K562 (cell line): ENCODE results near the gene TTC39A. TPM values are rescaled to one million over a fixed set of nuclear protein-coding genes. Genes with fewer than 3 reads are reported as not detected.

Experiments
- ATAC-seq: fragments of 200-7000 bp; cut with Tn5 transposase; 3 replicates; pipeline ENCODE4 v1.9.1; 2020; ENCODE audit warnings: moderate library complexity
- BruUV-seq: library from RNA; stranded (reverse); fragments of 400-500 nt; replicated peaks from 2 replicates; lab custom pipeline; 2021; lab: Mats Ljungman, UMichigan
- CTCF ChIA-PET: fragments of 300-600 bp; formaldehyde crosslinking; extraction: SDS; loops from one replicate; lab custom pipeline; 2021; ENCODE audit warnings: low intra/inter-chr PET ratio; lab: Yijun Ruan, JAX
- POLR2A ChIA-PET: fragments of 300-600, 350-650 bp; sonication (Branson Sonifier 250); formaldehyde crosslinking; extraction: SDS; loops from one replicate; lab custom pipeline; 2021; ENCODE audit warnings: antibody characterized with exemption, inconsistent platforms; lab: Yijun Ruan, JAX
- DNase-seq, 4 experiments: peaks; one replicate each; pipeline versions ENCODE4 v3.0.0 to v3.0.0-alpha.2; 2011 to 2018; ENCODE audit warnings: low spot score in 3 of 4, mixed read lengths in 3 of 4; ENCODE audit errors: extremely low read depth in 1 of 4
- FAIRE-seq: peaks from 2 replicates; lab custom pipeline; 2011; peaks lifted over from hg19 to GRCh38; lab: Jason Lieb, UNC
- H2AFZ ChIP-seq: 2 replicates; pipeline ENCODE4 v1.6.0; 2011; ENCODE audit warnings: low read depth, low read length, control low read depth, inconsistent platforms
- H3K27ac ChIP-seq: fragments of 200-600 bp; 3 replicates; pipeline ENCODE4 v1.8.0; 2011; ENCODE audit warnings: low read depth, mild to moderate bottlenecking, control low read depth, inconsistent platforms, low read length, moderate library complexity, mixed read lengths; ENCODE audit errors: extremely low read depth
- H3K27me3 ChIP-seq, 2 experiments: fragments of 300-600 bp in 1 of 2; 2 replicates in 1 of 2; 3 replicates in 1 of 2; pipeline versions ENCODE4 v1.6.0 to v1.8.0; 2011; ENCODE audit warnings: inconsistent platforms in 2 of 2, low read length in 2 of 2, mild to moderate bottlenecking in 1 of 2, mixed read lengths in 1 of 2, moderate library complexity in 1 of 2; ENCODE audit not compliant: control insufficient read depth in 2 of 2, insufficient read depth in 2 of 2
- H3K36me3 ChIP-seq: fragments of 300-600 bp; 3 replicates; pipeline ENCODE4 v1.8.0; 2011; ENCODE audit warnings: mild to moderate bottlenecking, low read length, inconsistent platforms; ENCODE audit not compliant: control insufficient read depth, insufficient read depth
- H3K4me1 ChIP-seq, 2 experiments: fragments of 200-600 bp in 1 of 2; replicated peaks in 1 of 2; 2 replicates in 1 of 2; 3 replicates in 1 of 2; pipeline versions ENCODE4 v1.5.1 to v1.8.0; 2011; ENCODE audit warnings: inconsistent platforms in 2 of 2, low read length in 2 of 2, mild to moderate bottlenecking in 1 of 2, mixed read lengths in 1 of 2, moderate library complexity in 1 of 2; ENCODE audit not compliant: control insufficient read depth in 2 of 2, insufficient read depth in 2 of 2
- H3K4me2 ChIP-seq: 2 replicates; pipeline ENCODE4 v1.6.1; 2011; ENCODE audit warnings: low read length, control low read depth, inconsistent platforms, mixed read lengths; ENCODE audit not compliant: insufficient read depth
- H3K4me3 ChIP-seq: fragments of 200-600 bp; sonication (generic), shearing (Covaris generic); 2 replicates; pipeline ENCODE4 v1.5.1; 2016; ENCODE audit warnings: control low read depth, inconsistent platforms
- H3K79me2 ChIP-seq: fragments of 200-600 bp; 3 replicates; pipeline ENCODE4 v1.8.0; 2011; ENCODE audit warnings: low read length, inconsistent platforms; ENCODE audit not compliant: control insufficient read depth, insufficient read depth
- H3K9ac ChIP-seq, 2 experiments: 2 replicates each; pipeline versions ENCODE4 v1.6.0 to v1.6.1; 2011; ENCODE audit warnings: low read depth in 2 of 2, low read length in 2 of 2, control low read depth in 1 of 2, inconsistent platforms in 1 of 2, mild to moderate bottlenecking in 1 of 2, mixed read lengths in 1 of 2; ENCODE audit not compliant: insufficient read depth in 1 of 2
- H3K9me1 ChIP-seq: one replicate; pipeline ENCODE4 v1.6.0; 2011; ENCODE audit warnings: inconsistent platforms, mild to moderate bottlenecking, low read length, moderate library complexity; ENCODE audit not compliant: control insufficient read depth, insufficient read depth
- H3K9me3 ChIP-seq: replicated peaks from 2 replicates; pipeline ENCODE4 v1.5.1; 2011; ENCODE audit warnings: low read depth, low read length, inconsistent platforms; ENCODE audit not compliant: control insufficient read depth, insufficient read depth
- H4K20me1 ChIP-seq: replicated peaks from 2 replicates; pipeline ENCODE4 v1.6.1; 2011; ENCODE audit warnings: low read length, inconsistent platforms, mixed read lengths; ENCODE audit not compliant: control insufficient read depth, insufficient read depth
- MBD1 ChIP-seq: fragments of 250-450 bp; sonication (Bioruptor Pico); IDR thresholded peaks from 2 replicates; pipeline ENCODE4 v1.8.0; 2022; ENCODE audit warnings: inconsistent platforms
- NCOA6 ChIP-seq: fragments of 450-650 bp; IDR thresholded peaks from 2 replicates; pipeline ENCODE4 v1.6.1; 2017; ENCODE audit warnings: mild to moderate bottlenecking
- SREBF1 ChIP-seq: fragments of 150-350 bp; IDR thresholded peaks from 2 replicates; pipeline ENCODE4 v1.6.1; 2014; ENCODE audit warnings: antibody characterized with exemption, low read depth, low read length, borderline replicate concordance
- TGIF2 ChIP-seq: sonication (generic); formaldehyde crosslinking; IDR thresholded peaks from 2 replicates; pipeline ENCODE4 v1.8.1; 2022; ENCODE audit warnings: mild to moderate bottlenecking, missing genetic modification reagents, moderate library complexity
- ZNF239 ChIP-seq: fragments of 250-450 bp; sonication (Bioruptor Pico); IDR thresholded peaks from 2 replicates; pipeline ENCODE4 v1.4.0; 2020; ENCODE audit warnings: mild to moderate bottlenecking
- ZNF277 ChIP-seq: fragments of 250-450 bp; sonication (Bioruptor Pico); IDR thresholded peaks from 2 replicates; pipeline ENCODE4 v1.8.0; 2022; ENCODE audit warnings: inconsistent platforms, mild to moderate bottlenecking, moderate library complexity, borderline replicate concordance
- ZNF696 ChIP-seq: fragments of 250-450 bp; sonication (Bioruptor Pico); conservative IDR thresholded peaks from 2 replicates; pipeline ENCODE4 v1.4.0; 2020; ENCODE audit warnings: mild to moderate bottlenecking, moderate library complexity
- WGBS: fragments of 100-300 bp; shearing (Covaris generic); methylation state at CpG from one replicate; pipeline ENCODE4 v1.1.6; 2016; ENCODE audit warnings: low coverage, mixed read lengths; ENCODE audit not compliant: insufficient coverage; ENCODE audit errors: missing lambda C conversion rate; 5-methylcytosine and 5-hydroxymethylcytosine counted together
- in situ Hi-C: fragments of 300-500 bp; cut with MboI; formaldehyde crosslinking; loops from 4 replicates; pipeline ENCODE4 v1.15.0; 2018; ENCODE audit warnings: inconsistent platforms, mixed read lengths
- intact Hi-C: fragments of 100-400 bp; cut with micrococcal nuclease; formaldehyde crosslinking; loops from 2 replicates; pipeline ENCODE4 v1.14.2; 2022
- polyA plus RNA-seq, 8 experiments: library from polyadenylated mRNA; depleted of rRNA in 4 of 8; stranded (reverse) in 5 of 8; unstranded in 3 of 8; fragments of >200 nt; fragmentation: Nextera tagmentation in 2 of 8; fragmentation: Illumina TruSeq in 1 of 8; extraction: Ambion mirVana in 2 of 8; extraction: Trizol in 1 of 8; gene quantifications; 2 replicates each; pipeline versions ENCODE4 v1.2.1 to v1.2.3, GENCODE V29; 2011 to 2014; ENCODE audit warnings: inconsistent platforms in 1 of 8, missing spikeins in 1 of 8
- total RNA-seq, 7 experiments: library from RNA; depleted of rRNA in 6 of 7; stranded (reverse); fragments of >200 nt in 6 of 7; fragmentation: Illumina TruSeq in 2 of 7; extraction: Trizol in 2 of 7; gene quantifications; 2 replicates each; pipeline versions ENCODE4 v1.2.1 to v1.2.3, GENCODE V29; 2011 to 2021; ENCODE audit warnings: low replicate concordance in 1 of 7

TTC39A gene
- total and polyA plus RNA-seq, 9 of the 15 experiments (the other 6 are each of a cell fraction or from before 2014, with no cell fraction given) = 0.18 to 0.82 (median 0.35) TPM

DNA sequence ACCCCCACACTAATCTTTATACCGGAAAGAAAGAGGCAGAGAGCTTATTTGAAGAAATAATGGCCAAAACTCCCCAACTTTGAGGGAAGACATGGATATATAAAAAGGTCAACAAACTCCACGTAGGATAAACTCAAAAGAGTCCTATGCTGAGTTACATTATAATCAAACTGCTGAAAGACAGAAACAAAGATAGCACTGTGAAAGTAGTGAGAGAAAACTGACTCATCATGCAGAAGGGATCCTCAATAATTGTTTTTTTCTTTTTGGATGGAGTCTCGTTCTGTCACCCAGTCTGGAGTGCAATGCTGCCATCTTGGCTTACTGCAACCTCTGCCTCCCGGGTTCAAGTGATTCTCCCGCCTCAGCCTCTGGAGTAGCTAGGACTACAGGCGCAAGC, 48.5 kb upstream of the TTC39A start:
- H4K20me1 ChIP-seq = no peaks in the 10 kb centered on the region
- H3K9ac ChIP-seq = no peak overlapping the region
- H3K79me2 ChIP-seq = no peaks in the 10 kb centered on the region
- TF ChIP-seq SREBF1 = no peak
- no peak for TF ChIP-seq ZNF239
- TF ChIP-seq ZNF696 (CRISPR knock-in tag) = no peak
- no peak for TF ChIP-seq ZNF277
- TF ChIP-seq MBD1 = no peak
- TF ChIP-seq NCOA6 = no peak
- TF ChIP-seq TGIF2 (CRISPR knock-in tag) = no peak
- no peaks in the 10 kb centered on the region for H3K9me1 ChIP-seq
- ChIA-PET POLR2A (no interaction called here), CTCF (no interaction called here)
- FAIRE-seq (no peak), ATAC-seq (no peak), DNase-seq (no peak)
- intact Hi-C loops = no loop called here
- BruUV-seq = no TSS peak
- H3K36me3 ChIP-seq = peaks cover 25% of the 10 kb centered on the region
- no peak overlapping the region for H2AFZ ChIP-seq
- no peaks in the 10 kb centered on the region for H3K27me3 ChIP-seq
- in situ Hi-C loops = no loop called here
- H3K4me2 ChIP-seq = no peak overlapping the region
- no peaks in the 10 kb centered on the region; the same call in 1 of the 2 replicates for H3K9me3 ChIP-seq
- 85% methylated on average over 6 of the region's 6 CpGs for WGBS
- no peak overlapping the region for H3K27ac ChIP-seq
- no peaks in the 10 kb centered on the region for H3K4me1 ChIP-seq
- no peak overlapping the region for H3K4me3 ChIP-seq
